Mucosa of descending colon (tissue), 3 donors: ENCODE measurements around the gene TLN1. TPM values are rescaled to one million over a fixed set of nuclear protein-coding genes. Genes with fewer than 3 reads are reported as not detected.

Experiments
- ATAC-seq: fragments of 200-7000 bp; cut with Tn5 transposase; one replicate; pipeline ENCODE4 v1.9.1; 2020; ENCODE audit warnings: mild to moderate bottlenecking, moderate library complexity
- DNase-seq, 3 donors: peaks; one replicate each; pipeline ENCODE4 v3.0.0-alpha.2; 2020
- H3K36me3 ChIP-seq: fragments of 200-600 bp; one replicate; pipeline ENCODE4 v1.8.0; 2021; ENCODE audit warnings: low read depth, mild to moderate bottlenecking
- H3K4me1 ChIP-seq: fragments of 200-600 bp; one replicate; pipeline ENCODE4 v1.8.0; 2021; ENCODE audit warnings: low read depth, mild to moderate bottlenecking
- H3K4me3 ChIP-seq: fragments of 200-600 bp; one replicate; pipeline ENCODE4 v1.8.0; 2021; ENCODE audit warnings: mild to moderate bottlenecking
- H3K9me3 ChIP-seq: fragments of 200-600 bp; one replicate; pipeline ENCODE4 v1.8.0; 2021; ENCODE audit warnings: mild to moderate bottlenecking
- CTCF ChIP-seq: fragments of 200-600 bp; IDR thresholded peaks from one replicate; pipeline ENCODE4 v1.8.0; 2022; ENCODE audit warnings: antibody characterized with exemption, mild to moderate bottlenecking
- intact Hi-C, 2 donors: fragments of 100-400 bp; cut with DNase I in 1 of 2; cut with micrococcal nuclease in 1 of 2; formaldehyde crosslinking; loops; one replicate each; pipeline versions ENCODE4 v1.11.0 to v1.11.1; 2022; cut with DNase I, micrococcal nuclease
- total RNA-seq, 3 donors: library from RNA; stranded (reverse); fragmentation: NEBNext Ultra II Directional in 2 of 3; extraction: Animal tissue kit (Norgen Biotek cat#: 25700) in 2 of 3; gene quantifications; one replicate each; pipeline versions ENCODE4 v1.2.1 to v1.2.4, GENCODE V29; 2021 to 2023
- donor health status: DM: no; HTN: no; CAD: no; lungs with moderate emphysema.
- donor health status: DM: no; HTN: no; CAD: no.
- donor health status: DM: no; HTN: yes; CAD: no.

TLN1 gene
- total RNA-seq, 3 donors from 2014 or later = 154 to 720 (median 189) TPM

- Histone ChIP-seq H3K36me3 (peaks cover 39% of the 10 kb centered on the region), H3K4me1 (peaks cover 8% of the 10 kb centered on the region), H3K4me3 (no peak overlapping the region), H3K9me3 (no peaks in the 10 kb centered on the region)
- ATAC-seq (no peak), DNase-seq (peak in 1 of 3 donors; percentile 27)
- TF ChIP-seq CTCF = no peak
- intact Hi-C loops = no loop called here
These were observed 34.5 kb downstream of the TLN1 start for GRCh38 chr9:35697486-35697885.

GRCh38 chr9:35696520-35697215 is 35.3 kb downstream of the TLN1 start:
- peak; percentile 91 for TF ChIP-seq CTCF
- peaks cover 32% of the 10 kb centered on the region for H3K36me3 ChIP-seq
- DNase-seq = peak in 2 of 3 donors; percentile 73 to 80

GRCh38 chr9:35695943-35696401 is 36.0 kb downstream of the TLN1 start:
- intact Hi-C loops = no loop called here
- Histone ChIP-seq H3K4me1 (peaks cover 11% of the 10 kb centered on the region), H3K9me3 (no peaks in the 10 kb centered on the region), H3K4me3 (no peak overlapping the region), H3K36me3 (peaks cover 27% of the 10 kb centered on the region)
- DNase-seq (no peak), ATAC-seq (peak; percentile 60)
- TF ChIP-seq CTCF = no peak

More at GRCh38 chr9:35696520-35697215, 35.3 kb downstream of the TLN1 start:
- Histone ChIP-seq H3K9me3 (no peaks in the 10 kb centered on the region), H3K4me1 (peaks cover 8% of the 10 kb centered on the region), H3K4me3 (no peak overlapping the region)
- ATAC-seq = peak; percentile 89
- intact Hi-C loops = no loop called here

GRCh38 chr9:35691757-35692301 is 40.2 kb downstream of the TLN1 start:
- H3K4me3 ChIP-seq = no peak overlapping the region
- no peaks in the 10 kb centered on the region for H3K9me3 ChIP-seq
- ATAC-seq = no peak
- H3K4me1 ChIP-seq = peaks cover 16% of the 10 kb centered on the region
- intact Hi-C loops = no loop called here
- peak in 1 of 3 donors; percentile 20 for DNase-seq
- no peak for TF ChIP-seq CTCF
- no peaks in the 10 kb centered on the region for H3K36me3 ChIP-seq

- intact Hi-C loops = no loop called here
- ATAC-seq (no peak), DNase-seq (no peak)
- no peak for TF ChIP-seq CTCF
- Histone ChIP-seq H3K4me3 (peak overlapping the region; percentile 44), H3K36me3 (no peaks in the 10 kb centered on the region), H3K4me1 (peaks cover 13% of the 10 kb centered on the region), H3K9me3 (no peaks in the 10 kb centered on the region)
These were observed 40.7 kb downstream of the TLN1 start for GRCh38 chr9:35691334-35691650.
